ENCODE measurements around the gene SLC35G3. TPM values are rescaled to one million over a fixed set of nuclear protein-coding genes. Genes with fewer than 3 reads are reported as not detected.

SLC35G3 gene
- total and polyA plus RNA-seq, 2 of the 8 experiments (the other 6 are each of a cell fraction or from before 2014, with no cell fraction given), result not detected

DNA sequence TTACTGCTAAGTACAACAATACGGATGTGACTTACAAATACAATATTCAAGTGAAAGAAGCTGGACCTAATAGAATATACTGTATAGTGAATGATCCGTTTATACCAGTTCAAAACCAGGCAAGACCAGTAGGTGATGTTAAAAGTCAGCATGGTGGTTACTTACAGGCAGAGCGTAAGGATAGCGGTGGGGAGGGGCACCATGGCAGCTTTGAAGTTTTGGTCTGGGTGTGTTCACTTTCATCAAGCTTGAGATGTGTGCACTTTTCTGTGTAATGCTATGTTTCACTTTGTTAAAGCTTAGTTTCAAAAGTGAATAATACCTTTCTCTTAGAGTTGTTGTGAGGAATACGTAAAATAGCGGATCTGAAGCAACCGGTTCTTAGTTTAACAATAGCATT lies 16.5 kb upstream of the SLC35G3 start (continued):
- TF ChIP-seq CHD7 (IDR thresholded peaks at IDR 0.05; ENCODE audit: insufficient replicate concordance, low read length) (no peak), JUND (IDR thresholded peaks at IDR 0.05; ENCODE audit: low read length) (no peak)
